Stimulated activated CD4-positive, alpha-beta T cell treated with anti-CD3 and anti-CD28 coated beads, TNF-alpha, amount 100 ng/mL, for 4 hours (primary cell): ENCODE results near the gene ROBO2.

Source experiments
- DNase-seq, 3 experiments: peaks; one replicate each; pipeline ENCODE4 v3.0.0-alpha.2; 2020; ENCODE audit warnings: low read depth in 3 of 3

The ROBO2 gene

GRCh38 chr3:77122652-77123051 lies 82.8 kb downstream of the ROBO2 start:
- no peak for DNase-seq

GRCh38 chr3:77125966-77126365 lies 86.1 kb downstream of the ROBO2 start:
- no peak for DNase-seq

- DNase-seq, result no peak
These were observed 94.9 kb downstream of the ROBO2 start for GRCh38 chr3:77134769-77135168.

- DNase-seq, result no peak
These were observed 97.7 kb downstream of the ROBO2 start for GRCh38 chr3:77137559-77137958.

GRCh38 chr3:77139624-77140023 lies 99.7 kb downstream of the ROBO2 start:
- no peak for DNase-seq

GRCh38 chr3:77141423-77141822 lies 101.5 kb downstream of the ROBO2 start:
- no peak for DNase-seq

GRCh38 chr3:77142578-77142977 lies 102.7 kb downstream of the ROBO2 start:
- no peak for DNase-seq

- DNase-seq, result no peak
These were observed 106.1 kb downstream of the ROBO2 start for GRCh38 chr3:77146004-77146403.

GRCh38 chr3:77147836-77148578 lies 108.1 kb downstream of the ROBO2 start:
- no peak for DNase-seq

- no peak for DNase-seq
These were observed 109.5 kb downstream of the ROBO2 start for GRCh38 chr3:77149382-77149781.

GRCh38 chr3:77150028-77150427 lies 110.1 kb downstream of the ROBO2 start:
- no peak for DNase-seq

- DNase-seq, result no peak
These were observed 110.9 kb downstream of the ROBO2 start for GRCh38 chr3:77150759-77151158.

GRCh38 chr3:77158730-77159581 lies 119.1 kb downstream of the ROBO2 start:
- DNase-seq, result no peak

- no peak for DNase-seq
These were observed 121.1 kb downstream of the ROBO2 start for GRCh38 chr3:77160931-77161497.

- DNase-seq, result no peak
These were observed 129.9 kb downstream of the ROBO2 start for GRCh38 chr3:77169823-77170222.

GRCh38 chr3:77171026-77171425 lies 131.1 kb downstream of the ROBO2 start:
- no peak for DNase-seq

- no peak for DNase-seq
These were observed 139.9 kb downstream of the ROBO2 start for GRCh38 chr3:77179762-77180161.

- no peak for DNase-seq
These were observed 142.4 kb downstream of the ROBO2 start for GRCh38 chr3:77182341-77182740.

GRCh38 chr3:77186319-77186718 lies 146.4 kb downstream of the ROBO2 start:
- DNase-seq, result no peak

- DNase-seq, result no peak
These were observed 146.8 kb downstream of the ROBO2 start for GRCh38 chr3:77186728-77187127.

- DNase-seq, result no peak
These were observed 148.3 kb downstream of the ROBO2 start for GRCh38 chr3:77188210-77188609.

- DNase-seq, result no peak
These were observed 149.4 kb downstream of the ROBO2 start for GRCh38 chr3:77189258-77189657.

- DNase-seq, result no peak
These were observed 149.8 kb downstream of the ROBO2 start for GRCh38 chr3:77189684-77190083.
